IPS DF 6.9 (cell line): ENCODE measurements around the gene TM9SF4.

Experiments
- DNase-seq: peaks from one replicate; pipeline ENCODE4 v3.0.0-alpha.2; 2013; ENCODE audit warnings: low read depth, low spot score
- H3K27ac ChIP-seq: one replicate; pipeline ENCODE4 v1.5.1; 2013; ENCODE audit warnings: low read length, control low read depth
- H3K27me3 ChIP-seq: 2 replicates; pipeline ENCODE4 v1.6.1; 2013; ENCODE audit warnings: mild to moderate bottlenecking, low read length; ENCODE audit not compliant: control insufficient read depth, insufficient read depth
- H3K36me3 ChIP-seq: 2 replicates; pipeline ENCODE4 v1.6.1; 2013; ENCODE audit warnings: low read length; ENCODE audit not compliant: control insufficient read depth, insufficient read depth
- H3K4me1 ChIP-seq: 2 replicates; pipeline ENCODE4 v1.6.1; 2013; ENCODE audit warnings: low read length; ENCODE audit not compliant: control insufficient read depth, insufficient read depth
- H3K4me3 ChIP-seq: 2 replicates; pipeline ENCODE4 v1.5.1; 2013; ENCODE audit warnings: mild to moderate bottlenecking, low read length
- H3K9me3 ChIP-seq: 2 replicates; pipeline ENCODE4 v1.6.1; 2013; ENCODE audit warnings: low read length, inconsistent platforms; ENCODE audit not compliant: control insufficient read depth, insufficient read depth
- WGBS: extraction: QIAGEN DNeasy Blood & Tissue Kit; methylation state at CpG from one replicate; pipeline ENCODE4 v1.1.7; 2013; ENCODE audit warnings: mixed read lengths, missing lambda C conversion rate; ENCODE audit not compliant: insufficient read length, insufficient coverage; 5-methylcytosine and 5-hydroxymethylcytosine counted together

TM9SF4 gene

DNA sequence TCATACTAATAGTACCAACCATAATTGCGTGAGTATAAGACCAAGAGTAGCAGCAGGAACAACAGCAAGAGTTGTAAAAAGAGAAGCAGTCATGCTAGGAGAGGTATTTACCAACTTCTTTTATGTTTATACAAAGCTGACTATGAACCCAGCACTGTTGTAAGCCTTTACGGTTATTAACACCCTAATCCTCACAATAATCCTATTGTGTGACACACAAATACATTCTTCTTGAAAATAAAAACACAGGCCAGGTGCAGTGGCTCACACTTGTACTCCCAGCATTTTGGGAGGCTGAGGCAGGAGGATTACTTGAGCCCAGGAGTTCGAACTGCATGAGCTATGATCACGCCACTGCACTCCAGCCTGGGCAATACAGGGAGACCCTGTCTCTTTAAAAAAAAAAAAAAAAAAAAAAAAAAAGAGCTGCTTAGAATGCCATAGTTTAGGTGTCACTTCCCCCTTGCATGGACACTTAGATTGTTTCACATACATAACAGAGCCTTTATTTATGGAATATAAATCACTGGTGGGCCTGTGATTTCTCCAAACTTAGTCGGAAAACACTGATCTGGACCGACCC is 37.3 kb upstream of the TM9SF4 start:
- H3K27ac ChIP-seq = no peak overlapping the region
- H3K9me3 ChIP-seq = no peaks in the 10 kb centered on the region
- WGBS = no CpG with 5 or more reads among the region's 6 CpGs
- H3K27me3 ChIP-seq = no peaks in the 10 kb centered on the region
- H3K36me3 ChIP-seq = no peaks in the 10 kb centered on the region
- no peaks in the 10 kb centered on the region for H3K4me1 ChIP-seq
- DNase-seq = no peak
- no peak overlapping the region for H3K4me3 ChIP-seq

DNA sequence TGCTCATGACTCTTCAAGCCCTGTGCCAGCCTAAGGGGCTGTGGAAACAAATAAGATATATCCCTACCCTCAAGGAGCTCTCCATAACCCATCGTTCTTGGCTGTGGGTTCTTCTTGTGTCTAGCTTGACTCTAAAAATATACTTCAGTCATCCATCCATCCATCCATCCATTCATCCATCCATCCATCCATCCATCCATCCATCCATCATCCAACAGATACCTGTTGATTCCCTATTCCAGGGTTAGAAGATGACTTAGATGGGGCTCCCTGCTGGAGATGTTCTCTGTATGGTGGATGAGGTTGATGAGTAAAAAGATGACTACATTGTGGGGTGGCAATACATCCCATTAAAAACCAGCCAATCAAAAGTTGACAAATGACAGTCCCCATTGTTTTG is 34.0 kb upstream of the TM9SF4 start:
- DNase-seq = no peak
- WGBS = no CpG with 5 or more reads among the region's 1 CpG
- Histone ChIP-seq H3K9me3 (no peaks in the 10 kb centered on the region), H3K4me3 (no peak overlapping the region), H3K27me3 (no peaks in the 10 kb centered on the region), H3K27ac (no peak overlapping the region), H3K4me1 (no peaks in the 10 kb centered on the region; the same call in 1 of the 2 replicates), H3K36me3 (no peaks in the 10 kb centered on the region)

DNA sequence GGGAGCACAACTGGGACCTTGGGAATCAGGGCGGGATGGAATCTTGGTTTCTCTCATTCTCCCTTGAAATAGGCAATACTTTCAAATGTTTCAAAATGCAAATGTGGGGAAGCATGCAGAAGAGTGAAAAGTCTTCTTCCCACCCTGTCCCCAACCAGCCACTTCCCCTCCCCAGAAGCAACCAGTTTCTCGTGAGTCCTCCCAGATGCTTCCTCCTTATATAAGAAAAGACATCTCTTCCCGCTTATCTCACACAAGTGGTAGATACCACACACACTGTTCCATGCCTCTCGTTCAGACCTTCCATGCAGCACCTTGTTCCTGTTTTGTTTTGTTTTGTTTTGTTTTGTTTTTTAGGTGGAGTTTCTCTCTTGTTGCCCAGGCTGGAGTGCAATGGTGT is 32.3 kb upstream of the TM9SF4 start:
- no peak overlapping the region for H3K4me3 ChIP-seq
- H3K36me3 ChIP-seq = no peaks in the 10 kb centered on the region
- no peak for DNase-seq
- no peak overlapping the region for H3K27ac ChIP-seq
- H3K9me3 ChIP-seq = no peaks in the 10 kb centered on the region
- WGBS = no CpG with 5 or more reads among the region's 4 CpGs
- no peaks in the 10 kb centered on the region for H3K27me3 ChIP-seq
- no peaks in the 10 kb centered on the region; the same call in 1 of the 2 replicates for H3K4me1 ChIP-seq

DNA sequence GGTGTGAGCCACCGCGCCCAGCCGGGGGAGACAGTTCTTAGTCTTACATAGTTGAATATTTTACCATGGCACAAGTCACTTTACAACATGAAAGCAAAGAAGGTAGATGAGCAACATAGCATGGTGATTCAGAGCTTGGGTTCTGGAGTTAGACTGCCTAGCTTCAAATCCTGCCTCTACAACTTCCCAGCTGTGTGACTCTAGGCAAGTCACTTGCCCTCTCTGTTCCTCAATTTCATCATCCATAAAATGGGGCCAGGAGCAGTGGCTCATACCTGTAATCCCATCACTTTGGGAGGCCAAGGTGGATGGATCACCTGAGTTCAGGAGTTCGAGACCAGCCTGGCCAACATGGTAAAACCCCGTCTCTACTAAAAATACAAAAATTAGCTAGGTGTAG is 31.2 kb upstream of the TM9SF4 start:
- H3K9me3 ChIP-seq = no peaks in the 10 kb centered on the region
- WGBS = no CpG with 5 or more reads among the region's 5 CpGs
- no peak overlapping the region for H3K27ac ChIP-seq
- no peaks in the 10 kb centered on the region for H3K27me3 ChIP-seq
- no peak overlapping the region for H3K4me3 ChIP-seq
- DNase-seq = no peak
- no peaks in the 10 kb centered on the region; the same call in 1 of the 2 replicates for H3K4me1 ChIP-seq
- no peaks in the 10 kb centered on the region for H3K36me3 ChIP-seq

DNA sequence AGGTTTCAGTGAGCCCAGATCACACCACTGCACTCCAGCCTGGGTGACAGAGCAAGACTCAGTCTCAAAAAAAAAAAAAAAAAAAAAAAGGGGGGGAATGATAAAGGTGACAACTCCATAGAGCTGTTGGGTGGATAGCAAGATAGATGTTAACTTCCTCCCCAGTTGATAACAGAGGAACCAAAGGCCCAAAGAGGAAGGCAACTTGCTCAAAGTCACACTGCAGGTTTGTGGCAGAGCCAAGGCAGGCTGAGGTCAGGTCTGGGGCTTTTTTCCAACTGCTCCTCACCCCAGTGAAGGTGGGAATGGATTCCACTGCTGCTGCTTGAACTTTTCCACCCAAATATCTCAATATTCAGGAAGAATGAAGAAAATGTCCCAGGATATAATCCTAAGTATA is 30.7 kb upstream of the TM9SF4 start:
- no peak for DNase-seq
- Histone ChIP-seq H3K4me3 (no peak overlapping the region), H3K4me1 (no peaks in the 10 kb centered on the region; the same call in 1 of the 2 replicates), H3K36me3 (no peaks in the 10 kb centered on the region), H3K9me3 (no peaks in the 10 kb centered on the region), H3K27ac (no peak overlapping the region), H3K27me3 (no peaks in the 10 kb centered on the region)

DNA sequence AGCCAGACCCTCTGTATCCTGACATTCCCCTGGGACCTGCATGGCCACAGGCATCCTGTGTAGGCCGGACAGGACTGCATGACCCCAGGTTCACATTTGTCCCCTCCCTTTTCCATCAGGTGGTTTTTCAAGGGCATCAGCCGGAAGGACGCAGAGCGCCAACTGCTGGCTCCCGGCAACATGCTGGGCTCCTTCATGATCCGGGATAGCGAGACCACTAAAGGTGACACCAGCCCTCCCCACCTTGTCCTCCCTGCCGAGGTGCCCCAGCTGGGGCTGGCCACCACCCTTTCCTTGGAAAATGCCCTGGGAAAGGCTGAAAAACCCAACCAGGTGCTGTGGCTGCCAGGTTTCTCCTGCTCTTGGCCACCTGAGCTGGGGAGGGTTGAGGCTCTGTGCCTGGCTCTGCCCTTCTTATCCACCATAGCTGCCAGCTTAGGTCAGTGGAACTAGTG is 29.8 kb upstream of the TM9SF4 start:
- Histone ChIP-seq H3K36me3 (no peaks in the 10 kb centered on the region), H3K9me3 (no peaks in the 10 kb centered on the region), H3K27ac (no peak overlapping the region), H3K4me1 (no peaks in the 10 kb centered on the region; the same call in 1 of the 2 replicates), H3K27me3 (no peaks in the 10 kb centered on the region), H3K4me3 (no peak overlapping the region)
- no peak for DNase-seq
- no CpG with 5 or more reads among the region's 8 CpGs for WGBS

DNA sequence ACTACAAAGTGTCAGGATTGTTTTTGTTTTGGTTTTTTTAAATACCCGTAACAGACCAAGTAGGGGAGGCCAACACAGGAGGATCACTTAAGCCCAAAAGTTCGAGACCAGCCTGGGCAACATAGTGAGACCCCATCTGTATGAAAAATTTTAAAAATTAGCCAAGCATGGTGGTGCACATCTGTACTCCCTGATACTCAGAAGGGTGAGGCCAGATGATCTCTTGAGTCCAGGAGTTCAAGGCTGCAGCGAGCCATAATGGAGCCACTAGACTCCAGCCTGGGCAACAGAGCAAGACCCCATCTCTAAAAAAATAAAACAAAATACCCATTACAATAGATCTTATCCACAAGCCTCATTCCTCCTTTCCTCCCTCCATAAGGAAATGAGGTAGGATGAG is 28.7 kb upstream of the TM9SF4 start:
- DNase-seq = no peak
- no peak overlapping the region for H3K4me3 ChIP-seq
- no peak overlapping the region for H3K27ac ChIP-seq
- WGBS = no CpG with 5 or more reads among the region's 3 CpGs
- no peaks in the 10 kb centered on the region for H3K27me3 ChIP-seq
- no peaks in the 10 kb centered on the region for H3K9me3 ChIP-seq
- no peaks in the 10 kb centered on the region; the same call in 1 of the 2 replicates for H3K4me1 ChIP-seq
- H3K36me3 ChIP-seq = no peaks in the 10 kb centered on the region

DNA sequence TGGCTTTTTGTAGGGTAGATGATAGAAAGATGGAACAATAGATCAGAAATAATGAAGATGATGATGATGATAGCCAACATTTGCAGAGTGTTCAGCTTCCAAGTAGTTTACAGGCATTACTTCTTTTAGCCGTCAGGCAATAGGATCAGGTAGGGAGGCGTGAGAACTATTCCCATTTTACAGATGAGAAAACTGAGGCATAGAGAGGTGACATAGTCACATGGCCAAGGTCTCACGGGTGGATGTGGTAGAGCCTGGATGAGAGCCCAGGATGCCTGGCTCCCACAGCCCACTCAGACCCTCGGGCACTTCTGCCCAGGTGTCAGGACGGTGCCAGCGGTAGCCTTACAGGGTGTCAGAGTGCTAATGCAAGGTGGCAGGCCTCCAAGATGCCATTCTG is 26.0 kb upstream of the TM9SF4 start:
- H3K27ac ChIP-seq = no peak overlapping the region

DNA sequence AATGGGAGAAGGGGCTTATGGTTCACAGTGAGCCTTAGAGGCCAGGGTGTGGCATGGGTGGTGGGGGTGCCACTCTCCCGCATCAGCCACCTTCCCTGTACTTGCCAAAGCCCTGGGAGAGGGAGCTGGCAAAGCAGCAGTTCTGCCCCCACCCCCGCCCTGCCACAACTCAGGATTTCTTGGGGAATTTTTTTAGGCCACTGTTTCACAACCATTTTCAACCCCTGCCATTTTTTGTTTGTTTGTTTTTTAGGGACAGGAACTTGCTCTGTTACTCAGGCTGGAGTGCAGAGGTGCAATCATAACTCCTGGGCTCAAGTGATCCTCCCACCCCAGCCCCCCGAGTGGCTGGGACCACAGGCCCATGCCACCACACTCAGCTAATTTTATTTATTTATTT is 22.4 kb upstream of the TM9SF4 start:
- no peaks in the 10 kb centered on the region for H3K27me3 ChIP-seq
- H3K4me1 ChIP-seq = peaks cover 8% of the 10 kb centered on the region; the same call in 1 of the 2 replicates
- H3K36me3 ChIP-seq = no peaks in the 10 kb centered on the region
- no CpG with 5 or more reads among the region's 3 CpGs for WGBS
- H3K9me3 ChIP-seq = no peaks in the 10 kb centered on the region
- no peak for DNase-seq
- H3K4me3 ChIP-seq = no peak overlapping the region
- no peak overlapping the region for H3K27ac ChIP-seq

More for the DNA sequence above, 26.0 kb upstream of the TM9SF4 start:
- Histone ChIP-seq H3K4me1 (no peaks in the 10 kb centered on the region; the same call in 1 of the 2 replicates), H3K4me3 (no peak overlapping the region), H3K27me3 (no peaks in the 10 kb centered on the region), H3K36me3 (no peaks in the 10 kb centered on the region), H3K9me3 (no peaks in the 10 kb centered on the region)
- no CpG with 5 or more reads among the region's 6 CpGs for WGBS
- DNase-seq = no peak

DNA sequence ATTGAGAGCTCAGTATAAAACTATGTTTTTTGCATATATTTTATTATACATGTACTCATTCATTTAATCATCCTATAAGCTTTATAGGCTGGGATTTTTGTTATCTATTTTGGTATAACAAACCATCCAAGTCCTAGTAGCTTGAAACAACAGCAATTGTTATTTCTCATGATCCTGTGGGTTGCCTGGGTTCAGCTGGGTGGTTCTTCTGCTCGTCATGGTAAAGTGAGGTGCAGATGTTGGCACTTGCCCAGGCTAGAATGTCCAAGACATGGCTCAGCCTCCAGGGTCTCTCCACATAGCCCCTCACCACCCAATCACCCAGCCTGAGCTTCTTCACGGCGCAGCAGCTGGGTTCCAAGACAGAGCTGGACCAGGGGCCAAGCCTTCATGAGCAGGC is 20.8 kb upstream of the TM9SF4 start:
- no peaks in the 10 kb centered on the region for H3K27me3 ChIP-seq
- WGBS = no CpG with 5 or more reads among the region's 3 CpGs
- no peak overlapping the region for H3K4me3 ChIP-seq
- H3K9me3 ChIP-seq = no peaks in the 10 kb centered on the region
- no peak for DNase-seq
- H3K27ac ChIP-seq = no peak overlapping the region
- H3K4me1 ChIP-seq = peaks cover 8% of the 10 kb centered on the region; the same call in 1 of the 2 replicates
- H3K36me3 ChIP-seq = no peaks in the 10 kb centered on the region

DNA sequence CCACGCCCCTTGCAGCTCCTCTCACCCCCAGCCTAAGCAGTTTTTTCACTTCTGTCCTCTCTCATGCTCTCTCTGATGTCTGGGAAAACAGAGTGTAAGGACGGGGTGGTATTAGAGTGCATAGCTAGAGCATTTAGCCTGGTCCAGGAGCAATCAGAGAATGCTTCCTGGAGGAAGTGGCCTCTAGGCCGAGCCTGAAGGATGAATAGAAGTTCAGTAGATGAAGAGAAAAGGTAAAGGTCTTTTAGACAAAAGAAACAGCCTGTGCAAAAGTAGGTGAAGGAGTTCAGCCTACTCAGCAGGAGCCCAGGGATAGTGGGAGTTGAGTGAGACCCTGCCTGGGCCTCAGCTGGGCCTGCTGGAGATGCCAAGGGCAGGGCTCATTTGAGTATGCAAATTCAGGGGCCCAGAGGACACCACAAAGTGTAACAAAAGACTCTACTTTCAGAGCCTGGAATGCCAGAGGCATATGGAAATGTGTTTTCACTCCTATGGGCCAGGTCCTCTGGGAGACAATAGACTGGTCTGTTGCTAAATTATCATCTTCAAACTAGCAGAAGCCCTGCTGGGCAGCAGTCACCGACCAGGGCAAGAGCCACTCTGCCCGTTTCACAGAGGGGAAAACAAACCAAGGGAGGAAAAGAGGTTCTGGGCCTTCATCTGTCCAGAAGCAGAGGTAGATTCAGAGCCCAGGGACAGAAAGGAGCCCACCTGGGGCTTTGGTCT is 19.7 kb upstream of the TM9SF4 start:
- DNase-seq = no peak
- H3K36me3 ChIP-seq = no peaks in the 10 kb centered on the region
- no peak overlapping the region for H3K4me3 ChIP-seq
- no peaks in the 10 kb centered on the region for H3K9me3 ChIP-seq
- peaks cover 8% of the 10 kb centered on the region; the same call in 1 of the 2 replicates for H3K4me1 ChIP-seq
- H3K27ac ChIP-seq = no peak overlapping the region
- WGBS = no CpG with 5 or more reads among the region's 5 CpGs
- no peaks in the 10 kb centered on the region for H3K27me3 ChIP-seq
